Keratinocyte (primary cell): ENCODE results near the gene SLC25A47. TPM values are rescaled to one million over a fixed set of nuclear protein-coding genes. Genes with fewer than 3 reads are reported as not detected.

Source experiments
- DNase-seq: peaks from one replicate; pipeline ENCODE4 v3.0.0-alpha.2; 2011; ENCODE audit warnings: low read depth, missing footprints, low spot score
- FAIRE-seq: peaks from 2 replicates; lab custom pipeline; 2011; peaks lifted over from hg19 to GRCh38; lab: Jason Lieb, UNC
- H2AFZ ChIP-seq: 2 replicates; pipeline ENCODE4 v1.6.0; 2012; ENCODE audit warnings: low read length, control low read depth, inconsistent platforms; ENCODE audit not compliant: control insufficient read depth
- H3K27ac ChIP-seq: 2 replicates; pipeline ENCODE4 v1.5.1; 2011; ENCODE audit warnings: low read length; ENCODE audit not compliant: control insufficient read depth, insufficient read depth
- H3K27me3 ChIP-seq: 3 replicates; pipeline ENCODE4 v1.6.0; 2011; ENCODE audit warnings: low read length; ENCODE audit not compliant: control insufficient read depth, insufficient read depth; ENCODE audit errors: extremely low read depth
- H3K36me3 ChIP-seq, 2 experiments: 2 replicates in 1 of 2; 3 replicates in 1 of 2; pipeline ENCODE4 v1.5.1; 2011; ENCODE audit warnings: low read length in 2 of 2, mild to moderate bottlenecking in 1 of 2; ENCODE audit not compliant: control insufficient read depth in 2 of 2, insufficient read depth in 2 of 2; ENCODE audit errors: extremely low read depth in 1 of 2
- H3K4me1 ChIP-seq: 3 replicates; pipeline ENCODE4 v1.5.1; 2011; ENCODE audit warnings: low read length; ENCODE audit not compliant: control insufficient read depth, insufficient read depth; ENCODE audit errors: extremely low read depth
- H3K4me2 ChIP-seq: 3 replicates; pipeline ENCODE4 v1.6.0; 2011; ENCODE audit warnings: low read depth, low read length; ENCODE audit not compliant: control insufficient read depth, insufficient read depth; ENCODE audit errors: extremely low read depth
- H3K4me3 ChIP-seq, 3 experiments: fragments of 200-600 bp in 1 of 3; sonication (generic) in 1 of 3; 2 replicates in 2 of 3; 3 replicates in 1 of 3; pipeline ENCODE4 v1.5.1; 2011 to 2016; ENCODE audit warnings: low read length in 3 of 3, mild to moderate bottlenecking in 3 of 3, control low read depth in 2 of 3, inconsistent platforms in 1 of 3, low read depth in 1 of 3, mixed read lengths in 1 of 3, mixed run types in 1 of 3, moderate library complexity in 1 of 3; ENCODE audit not compliant: control insufficient read depth in 2 of 3, insufficient read depth in 2 of 3; ENCODE audit errors: extremely low read depth in 1 of 3
- H3K79me2 ChIP-seq: 2 replicates; pipeline ENCODE4 v1.6.0; 2012; ENCODE audit warnings: low read length; ENCODE audit not compliant: control insufficient read depth, insufficient read depth
- H3K9ac ChIP-seq: 3 replicates; pipeline ENCODE4 v1.6.0; 2011; ENCODE audit warnings: low read length; ENCODE audit not compliant: control insufficient read depth, insufficient read depth; ENCODE audit errors: extremely low read depth
- H3K9me1 ChIP-seq: 3 replicates; pipeline ENCODE4 v1.6.0; 2011; ENCODE audit warnings: low read length; ENCODE audit not compliant: control insufficient read depth, insufficient read depth; ENCODE audit errors: extremely low read depth
- H3K9me3 ChIP-seq: 2 replicates; pipeline ENCODE4 v1.5.1; 2012; ENCODE audit warnings: low read depth, low read length; ENCODE audit not compliant: control insufficient read depth
- H4K20me1 ChIP-seq: 3 replicates; pipeline ENCODE4 v1.6.0; 2011; ENCODE audit warnings: low read length; ENCODE audit not compliant: control insufficient read depth, insufficient read depth; ENCODE audit errors: extremely low read depth
- CTCF ChIP-seq, 3 experiments: IDR thresholded peaks in 1 of 3; conservative IDR thresholded peaks in 1 of 3; optimal IDR thresholded peaks in 1 of 3; 2 replicates in 2 of 3; 3 replicates in 1 of 3; pipeline versions ENCODE3 to v1.5.1; 2011; ENCODE audit warnings: low read length in 3 of 3, mild to moderate bottlenecking in 3 of 3, moderate library complexity in 2 of 3, control low read depth in 1 of 3, inconsistent platforms in 1 of 3; ENCODE audit not compliant: insufficient read depth in 2 of 3; ENCODE audit errors: extremely low read depth in 1 of 3
- EZH2 ChIP-seq: IDR thresholded peaks from one replicate; pipeline ENCODE4 v1.6.1; 2012; ENCODE audit warnings: inconsistent platforms, mild to moderate bottlenecking, low read length, moderate library complexity
- dilution Hi-C: fragments of 300-500 bp; cut with MboI; formaldehyde crosslinking; loops from one replicate; pipeline ENCODE4 v1.7.0; 2020; ENCODE audit warnings: low sequenced_read_pairs; ENCODE audit not compliant: extremely low pct_ligation_motif_present
- polyA plus RNA-seq, 5 experiments: library from polyadenylated mRNA; depleted of rRNA in 3 of 5; stranded (reverse) in 3 of 5; stranded (forward) in 1 of 5; unstranded in 1 of 5; fragments of >200 nt; gene quantifications; 1 replicate in 1 of 5; 2 replicates in 3 of 5; 3 replicates in 1 of 5; pipeline versions ENCODE4 v1.2.1 to v1.2.3, GENCODE V29; 2011 to 2012; ENCODE audit warnings: missing spikeins in 2 of 5, low read depth in 1 of 5, low replicate concordance in 1 of 5

The SLC25A47 gene
- polyA plus RNA-seq, 1 donor (not counting 4 experiments of a cell fraction or from before 2014, with no cell fraction given) = not detected

GRCh38 chr14:100375266-100375962, 52.3 kb downstream of the SLC25A47 start:
- Histone ChIP-seq H3K9ac (peak overlapping the region; percentile 99), H3K79me2 (peaks cover 9% of the 10 kb centered on the region), H3K4me3 (peak overlapping the region; percentile 63 to 96 (median 84)), H3K27me3 (no peaks in the 10 kb centered on the region), H3K9me3 (no peaks in the 10 kb centered on the region), H3K4me1 (peaks cover 21% of the 10 kb centered on the region), H3K36me3 (peaks cover 0 to 14% of the 10 kb centered on the region in 2 experiments), H3K27ac (peak overlapping the region; percentile 98), H2AFZ (peak overlapping the region; percentile 78), H3K4me2 (peak overlapping the region; percentile 93), H4K20me1 (no peaks in the 10 kb centered on the region), H3K9me1 (no peaks in the 10 kb centered on the region)
- TF ChIP-seq CTCF (optimal IDR thresholded peaks at IDR 0.05 in 1 of 3, IDR thresholded peaks at IDR 0.05 in 1 of 3, conservative IDR thresholded peaks at IDR 0.05 in 1 of 3; ENCODE audit: extremely low read depth in 1 of 3, insufficient read depth in 2 of 3, low read length in 3 of 3) (no peak), EZH2 (no peak)
- DNase-seq = no peak
- dilution Hi-C loops = no loop called here
- FAIRE-seq = no peak

GRCh38 chr14:100375963-100376735, 53.0 kb downstream of the SLC25A47 start, which contains the start of gene WDR25:
Gene WDR25, plus strand, starts transcription at chr14:100376485.
- no peak for FAIRE-seq
- no peaks in the 10 kb centered on the region for H3K9me1 ChIP-seq
- H3K9me3 ChIP-seq = no peaks in the 10 kb centered on the region
- H4K20me1 ChIP-seq = no peaks in the 10 kb centered on the region
- dilution Hi-C loops = no loop called here
- H3K4me3 ChIP-seq = peak within 1 kb of the TSS; percentile 63 to 96 (median 84)
- DNase-seq = peak; percentile 72
- peaks cover 9% of the 10 kb centered on the region for H3K79me2 ChIP-seq
- H3K27ac ChIP-seq = peak within 1 kb of the TSS; percentile 98
- TF ChIP-seq CTCF (optimal IDR thresholded peaks at IDR 0.05 in 1 of 3, IDR thresholded peaks at IDR 0.05 in 1 of 3, conservative IDR thresholded peaks at IDR 0.05 in 1 of 3; ENCODE audit: extremely low read depth in 1 of 3, insufficient read depth in 2 of 3, low read length in 3 of 3) (no peak), EZH2 (no peak)
- peak within 1 kb of the TSS; percentile 93 for H3K4me2 ChIP-seq
- H3K4me1 ChIP-seq = peaks cover 21% of the 10 kb centered on the region
- peaks cover 0 to 14% of the 10 kb centered on the region in 2 experiments for H3K36me3 ChIP-seq
- peak within 1 kb of the TSS; percentile 99 for H3K9ac ChIP-seq
- no peaks in the 10 kb centered on the region for H3K27me3 ChIP-seq
- H2AFZ ChIP-seq = peak within 1 kb of the TSS; percentile 78
